HL-60 (cell line): ENCODE data around the gene CTPS2.
"Not testable (repeated sequence)": the region's sequence is repeated elsewhere in the genome, so short reads cannot be mapped to it uniquely, and the experiment has no call there.

Experiments
- DNase-seq, 2 experiments: peaks; one replicate each; pipeline ENCODE4 v3.0.0-alpha.2; 2010 to 2020; ENCODE audit warnings: low read depth in 1 of 2, low spot score in 1 of 2
- H3K27ac ChIP-seq: fragments of 250-450 bp; sonication (Bioruptor Pico); replicated peaks from 2 replicates; pipeline ENCODE4 v1.5.1; 2020; ENCODE audit warnings: mild to moderate bottlenecking, moderate library complexity
- H3K27me3 ChIP-seq: fragments of 250-450 bp; sonication (Bioruptor Pico); 2 replicates; pipeline ENCODE4 v1.5.1; 2021; ENCODE audit warnings: mild to moderate bottlenecking, moderate library complexity; ENCODE audit not compliant: insufficient read depth, poor library complexity, severe bottlenecking
- H3K4me3 ChIP-seq: replicated peaks from 2 replicates; pipeline ENCODE4 v1.5.1; 2011; ENCODE audit warnings: mild to moderate bottlenecking, control low read depth, low read length; ENCODE audit not compliant: insufficient read depth
- CTCF ChIP-seq: IDR thresholded peaks from one replicate; pipeline ENCODE4 v1.5.1; 2011; ENCODE audit warnings: low read length, control low read depth, inconsistent platforms; ENCODE audit not compliant: insufficient read depth
- GABPA ChIP-seq: IDR thresholded peaks from 2 replicates; pipeline ENCODE4 v1.6.1; 2012; ENCODE audit warnings: low read depth
- POLR2AphosphoS5 ChIP-seq: IDR thresholded peaks from 2 replicates; pipeline ENCODE4 v1.6.1; 2012; ENCODE audit warnings: low read depth
- REST ChIP-seq: IDR thresholded peaks from 2 replicates; pipeline ENCODE4 v1.6.1; 2012; ENCODE audit warnings: low read depth; ENCODE audit not compliant: insufficient replicate concordance
- SPI1 ChIP-seq: IDR thresholded peaks from 2 replicates; pipeline ENCODE4 v1.6.1; 2012; ENCODE audit warnings: low read depth, mild to moderate bottlenecking, borderline replicate concordance

The CTPS2 gene

GRCh38 chrX:16629909-16630308, 82.6 kb downstream of the CTPS2 start:
- TF ChIP-seq POLR2AphosphoS5 (no peak), GABPA (no peak), REST (no peak), CTCF (no peak), SPI1 (no peak)
- Histone ChIP-seq H3K27me3 (no peaks in the 10 kb centered on the region), H3K4me3 (no peak overlapping the region), H3K27ac (no peak overlapping the region)
- DNase-seq: no peak

DNA sequence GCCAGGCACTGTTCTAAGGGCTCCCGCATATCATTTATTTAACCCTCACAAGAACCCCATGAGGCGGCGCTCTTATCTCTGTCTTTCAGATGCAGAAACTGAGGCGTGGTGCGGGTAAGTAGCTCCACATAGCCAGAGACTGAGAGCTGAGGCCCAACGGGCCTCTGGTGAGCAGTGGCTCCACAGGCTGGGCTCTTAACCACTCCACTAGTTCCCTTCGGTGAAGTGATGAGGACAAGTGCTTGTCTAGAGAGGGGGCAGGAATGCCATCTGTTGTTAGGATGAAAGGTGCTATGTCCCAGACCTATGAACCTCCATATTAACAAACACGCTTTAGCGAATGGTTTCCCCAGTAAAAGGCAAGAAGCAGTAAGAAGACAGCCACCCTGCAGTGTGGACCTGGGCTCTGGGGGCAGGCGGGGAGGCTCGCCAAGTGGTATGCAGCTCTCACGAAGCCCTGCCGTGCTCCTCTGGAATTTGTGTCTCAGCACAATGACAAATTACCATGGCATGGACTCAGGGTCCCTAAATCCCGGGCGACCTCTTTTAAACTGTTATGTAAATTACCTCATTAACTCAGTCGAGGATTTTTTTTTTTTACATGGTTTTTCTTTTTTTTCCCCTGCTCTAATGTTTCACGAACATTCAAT, 83.4 kb downstream of the CTPS2 start:
- no peak for TF ChIP-seq SPI1
- TF ChIP-seq REST: no peak
- TF ChIP-seq POLR2AphosphoS5: no peak
- no peak for TF ChIP-seq GABPA
- TF ChIP-seq CTCF: no peak
- no peak for DNase-seq
- Histone ChIP-seq H3K27me3 (no peaks in the 10 kb centered on the region), H3K27ac (no peak overlapping the region), H3K4me3 (no peak overlapping the region)

- DNase-seq, H3K4me3 ChIP-seq, H3K27ac ChIP-seq, H3K27me3 ChIP-seq: not testable (repeated sequence)
Measured at GRCh38 chrX:16628511-16628910, 84.0 kb downstream of the CTPS2 start.

GRCh38 chrX:16619024-16619423, 93.4 kb downstream of the CTPS2 start:
- no peak overlapping the region for H3K4me3 ChIP-seq

More at GRCh38 chrX:16619024-16619423, 93.4 kb downstream of the CTPS2 start:
- TF ChIP-seq CTCF (no peak), POLR2AphosphoS5 (no peak), SPI1 (no peak), REST (no peak), GABPA (no peak)
- H3K27ac ChIP-seq: no peak overlapping the region
- no peaks in the 10 kb centered on the region for H3K27me3 ChIP-seq
- no peak for DNase-seq
